DND-41 (cell line): ENCODE measurements around the gene HS3ST5.

Source experiments
- ATAC-seq: fragments of 200-7000 bp; cut with Tn5 transposase; 3 replicates; pipeline ENCODE4 v1.9.1; 2021; ENCODE audit warnings: low read depth; ENCODE audit not compliant: insufficient read depth
- DNase-seq: peaks from one replicate; pipeline ENCODE4 v3.0.0-alpha.2; 2020
- H2AFZ ChIP-seq: 2 replicates; pipeline ENCODE4 v1.6.0; 2012; ENCODE audit warnings: low read depth, low read length
- H3K27ac ChIP-seq: 2 replicates; pipeline ENCODE4 v1.5.1; 2012; ENCODE audit warnings: low read length, inconsistent platforms
- H3K27me3 ChIP-seq: fragments of 200-600 bp; sonication (generic); 2 replicates; pipeline ENCODE4 v1.6.0; 2012; ENCODE audit warnings: low read length, mild to moderate bottlenecking, inconsistent platforms; ENCODE audit not compliant: insufficient read depth, poor library complexity
- H3K36me3 ChIP-seq: 2 replicates; pipeline ENCODE4 v1.5.1; 2012; ENCODE audit warnings: low read length, inconsistent platforms; ENCODE audit not compliant: insufficient read depth
- H3K4me1 ChIP-seq: 2 replicates; pipeline ENCODE4 v1.5.1; 2012; ENCODE audit warnings: mild to moderate bottlenecking, low read length; ENCODE audit not compliant: insufficient read depth
- H3K4me2 ChIP-seq: 2 replicates; pipeline ENCODE4 v1.6.0; 2012; ENCODE audit warnings: mild to moderate bottlenecking, moderate library complexity, low read length, inconsistent platforms; ENCODE audit not compliant: insufficient read depth
- H3K4me3 ChIP-seq, 2 experiments: fragments of 200-600 bp in 1 of 2; shearing (Covaris generic) in 1 of 2; 2 replicates each; pipeline ENCODE4 v1.5.1; 2012 to 2016; ENCODE audit warnings: inconsistent platforms in 2 of 2, low read length in 2 of 2, mild to moderate bottlenecking in 2 of 2, low read depth in 1 of 2, moderate library complexity in 1 of 2
- H3K79me2 ChIP-seq: 2 replicates; pipeline ENCODE4 v1.6.0; 2012; ENCODE audit warnings: low read length, inconsistent platforms; ENCODE audit not compliant: insufficient read depth
- H3K9ac ChIP-seq: 2 replicates; pipeline ENCODE4 v1.6.0; 2012; ENCODE audit warnings: low read depth, mild to moderate bottlenecking, inconsistent platforms, low read length, moderate library complexity
- H3K9me3 ChIP-seq: 2 replicates; pipeline ENCODE4 v1.5.1; 2012; ENCODE audit warnings: low read length, moderate library complexity, mild to moderate bottlenecking, inconsistent platforms; ENCODE audit not compliant: insufficient read depth, severe bottlenecking
- H4K20me1 ChIP-seq: 2 replicates; pipeline ENCODE4 v1.6.0; 2012; ENCODE audit warnings: low read length; ENCODE audit not compliant: insufficient read depth
- EZH2 ChIP-seq: IDR thresholded peaks from 3 replicates; pipeline ENCODE4 v1.6.1; 2012; ENCODE audit warnings: borderline replicate concordance, low read depth, mild to moderate bottlenecking, moderate library complexity, low read length, inconsistent platforms; ENCODE audit not compliant: severe bottlenecking
- TF ChIP-seq, protein P1 (sequence below): IDR thresholded peaks from 2 replicates; pipeline ENCODE4 v1.5.1; 2012; ENCODE audit warnings: borderline replicate concordance, low read length, moderate library complexity, mild to moderate bottlenecking; ENCODE audit not compliant: poor library complexity, severe bottlenecking; ENCODE audit errors: extremely low read depth

HS3ST5 gene

DNA sequence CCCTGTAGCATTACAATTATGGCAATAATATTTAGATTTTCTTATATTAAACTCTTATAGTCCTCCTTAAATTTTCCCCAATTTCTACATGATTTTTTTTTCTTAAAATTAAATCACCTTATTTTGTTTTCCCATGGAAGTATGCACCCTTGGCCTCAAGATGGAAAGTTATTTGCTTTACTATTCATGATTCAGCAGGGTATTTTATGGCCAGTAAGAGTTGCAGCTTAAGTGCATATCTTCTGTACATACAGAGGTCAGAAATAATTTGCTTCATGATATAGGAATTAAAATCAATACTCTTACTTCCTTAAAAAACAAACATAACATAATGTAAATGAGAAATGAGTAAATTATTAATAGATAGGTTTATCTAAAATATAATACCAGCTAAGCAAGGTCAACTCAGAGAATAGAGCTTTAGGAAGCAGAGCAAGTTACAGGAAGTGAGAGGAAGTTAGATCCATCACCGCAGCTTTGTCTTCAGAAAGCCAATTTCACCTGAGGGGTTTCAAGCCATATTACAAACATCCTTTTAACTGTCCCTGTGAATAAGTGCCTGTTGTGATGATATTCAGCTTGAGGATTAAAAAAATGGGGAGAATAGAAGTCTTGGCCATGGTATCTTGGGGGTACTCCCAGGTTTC, 24.6 kb upstream of the HS3ST5 start:
- DNase-seq, result no peak
- no peak for ATAC-seq
- Histone ChIP-seq H2AFZ (no peak overlapping the region), H3K79me2 (no peaks in the 10 kb centered on the region), H3K27ac (no peak overlapping the region), H3K4me2 (no peak overlapping the region), H3K4me3 (no peak overlapping the region), H3K9ac (no peak overlapping the region), H3K4me1 (no peaks in the 10 kb centered on the region), H4K20me1 (no peaks in the 10 kb centered on the region), H3K9me3 (no peaks in the 10 kb centered on the region), H3K27me3 (peaks cover 2% of the 10 kb centered on the region), H3K36me3 (no peaks in the 10 kb centered on the region)
- TF ChIP-seq, protein P1, sequence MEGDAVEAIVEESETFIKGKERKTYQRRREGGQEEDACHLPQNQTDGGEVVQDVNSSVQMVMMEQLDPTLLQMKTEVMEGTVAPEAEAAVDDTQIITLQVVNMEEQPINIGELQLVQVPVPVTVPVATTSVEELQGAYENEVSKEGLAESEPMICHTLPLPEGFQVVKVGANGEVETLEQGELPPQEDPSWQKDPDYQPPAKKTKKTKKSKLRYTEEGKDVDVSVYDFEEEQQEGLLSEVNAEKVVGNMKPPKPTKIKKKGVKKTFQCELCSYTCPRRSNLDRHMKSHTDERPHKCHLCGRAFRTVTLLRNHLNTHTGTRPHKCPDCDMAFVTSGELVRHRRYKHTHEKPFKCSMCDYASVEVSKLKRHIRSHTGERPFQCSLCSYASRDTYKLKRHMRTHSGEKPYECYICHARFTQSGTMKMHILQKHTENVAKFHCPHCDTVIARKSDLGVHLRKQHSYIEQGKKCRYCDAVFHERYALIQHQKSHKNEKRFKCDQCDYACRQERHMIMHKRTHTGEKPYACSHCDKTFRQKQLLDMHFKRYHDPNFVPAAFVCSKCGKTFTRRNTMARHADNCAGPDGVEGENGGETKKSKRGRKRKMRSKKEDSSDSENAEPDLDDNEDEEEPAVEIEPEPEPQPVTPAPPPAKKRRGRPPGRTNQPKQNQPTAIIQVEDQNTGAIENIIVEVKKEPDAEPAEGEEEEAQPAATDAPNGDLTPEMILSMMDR, result no peak
- no peak for TF ChIP-seq EZH2

DNA sequence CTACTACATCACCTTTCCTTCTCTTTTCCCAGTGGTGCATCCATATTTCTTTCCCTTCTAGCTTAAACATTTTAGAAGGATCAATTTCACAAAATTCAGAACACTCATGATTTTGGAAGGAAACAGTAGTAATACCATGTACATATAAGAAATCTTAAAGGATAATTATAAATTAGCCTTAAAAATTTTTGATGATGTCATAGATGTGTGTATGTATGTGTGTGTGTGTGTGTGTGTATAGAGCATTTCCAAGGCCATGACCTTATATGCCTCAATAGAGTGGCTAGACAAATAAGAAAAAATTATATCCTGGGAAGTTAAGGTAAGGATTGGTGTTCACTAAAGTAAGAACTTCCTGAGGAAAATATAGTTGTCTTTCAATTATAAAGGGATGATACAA, 24.1 kb upstream of the HS3ST5 start:
- no peak for DNase-seq
- Histone ChIP-seq H3K27me3 (peaks cover 2% of the 10 kb centered on the region), H2AFZ (no peak overlapping the region), H3K4me1 (no peaks in the 10 kb centered on the region), H3K27ac (no peak overlapping the region), H4K20me1 (no peaks in the 10 kb centered on the region), H3K4me2 (no peak overlapping the region), H3K9ac (no peak overlapping the region), H3K36me3 (no peaks in the 10 kb centered on the region), H3K9me3 (no peaks in the 10 kb centered on the region), H3K79me2 (no peaks in the 10 kb centered on the region), H3K4me3 (no peak overlapping the region)
- TF ChIP-seq, protein P1, result no peak
- no peak for TF ChIP-seq EZH2
- no peak for ATAC-seq

DNA sequence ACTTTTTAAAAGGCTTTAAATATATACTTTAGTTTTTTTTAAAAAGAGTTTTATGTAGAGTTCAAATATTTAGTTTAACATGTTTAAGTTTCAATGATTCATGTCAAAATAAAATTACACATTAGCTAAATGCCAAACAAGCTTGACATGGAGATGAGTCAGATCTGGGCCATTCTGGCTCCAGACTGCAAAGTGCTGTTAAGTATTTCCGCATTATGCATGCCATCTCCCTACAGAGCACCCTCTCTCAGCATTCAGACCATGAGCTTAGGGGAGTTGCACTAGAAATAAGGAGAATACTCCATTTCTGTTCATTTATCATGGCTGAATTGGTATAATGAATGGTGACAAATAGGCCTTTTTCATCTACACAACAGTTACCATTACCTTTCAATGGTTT, 21.5 kb upstream of the HS3ST5 start:
- Histone ChIP-seq H3K36me3 (no peaks in the 10 kb centered on the region), H3K27ac (no peak overlapping the region), H3K4me1 (no peaks in the 10 kb centered on the region), H4K20me1 (no peaks in the 10 kb centered on the region), H2AFZ (no peak overlapping the region), H3K79me2 (no peaks in the 10 kb centered on the region), H3K4me2 (no peak overlapping the region), H3K9me3 (no peaks in the 10 kb centered on the region), H3K27me3 (peaks cover 2% of the 10 kb centered on the region), H3K9ac (no peak overlapping the region), H3K4me3 (no peak overlapping the region)
- no peak for DNase-seq
- TF ChIP-seq, protein P1, result no peak
- TF ChIP-seq EZH2, result no peak
- ATAC-seq, result no peak
